NCI-H1694 (cell line): ENCODE data around the gene RXRA.

Source experiments
- DNase-seq: peaks from one replicate; lab custom pipeline; 2025; lab: John Stamatoyannopoulos, UW

RXRA gene

DNA sequence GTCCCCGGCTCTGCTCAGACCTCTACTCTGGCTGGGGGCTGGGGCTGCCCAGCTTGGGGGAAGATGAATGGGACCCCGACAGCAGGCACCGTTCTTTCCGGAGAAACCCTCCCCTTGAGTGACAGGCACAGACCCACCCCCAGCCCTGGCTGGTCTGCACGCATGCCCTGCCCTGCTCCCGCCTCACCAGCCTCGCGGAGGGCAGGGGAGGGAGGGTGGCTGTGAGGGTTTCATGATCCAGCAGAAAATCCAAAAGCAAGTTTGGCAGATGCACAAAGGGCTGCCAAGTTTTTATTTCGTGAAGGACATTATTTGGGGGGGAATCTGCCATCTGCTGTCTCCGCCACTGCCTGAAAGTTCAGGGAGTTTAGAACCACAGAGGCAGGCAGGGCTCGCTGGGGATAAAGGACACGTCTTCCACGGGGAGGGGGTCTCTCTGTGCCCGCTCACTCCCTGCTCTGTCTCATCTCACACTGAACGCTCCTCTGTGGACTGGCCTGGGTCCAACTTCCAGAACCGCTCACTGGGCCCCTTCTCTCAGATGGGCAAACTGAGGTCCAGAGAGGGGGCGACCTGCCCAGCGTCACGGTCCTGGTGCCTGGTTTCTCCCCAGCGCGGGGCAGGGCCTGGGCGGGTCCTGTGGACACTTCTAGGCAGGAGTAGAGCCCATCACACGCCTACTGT, 92.9 kb downstream of the RXRA start:
- peak; percentile 62 for DNase-seq

DNA sequence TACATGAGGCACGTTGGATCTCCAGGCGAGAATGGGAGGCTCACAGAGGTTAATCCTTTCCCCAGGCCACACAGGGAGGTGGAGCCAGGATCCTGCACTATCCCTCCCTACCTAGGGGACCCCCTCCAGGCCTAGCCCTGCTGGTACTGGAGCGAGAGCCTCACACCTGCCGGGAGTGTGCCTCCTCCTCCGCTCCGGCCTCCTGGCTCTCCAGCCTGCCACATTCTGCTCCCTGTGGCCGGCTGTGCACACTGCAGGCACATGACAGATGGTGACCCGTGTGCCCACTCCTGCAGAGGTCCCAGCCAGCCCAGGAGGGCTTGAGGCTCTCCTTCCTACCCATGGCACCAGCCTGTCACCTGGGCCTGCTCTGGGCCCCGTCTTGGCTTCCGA, 93.4 kb downstream of the RXRA start:
- peak; percentile 17 for DNase-seq

- DNase-seq, result no peak
These were observed 94.1 kb downstream of the RXRA start for GRCh38 chr9:134420281-134420845.

DNA sequence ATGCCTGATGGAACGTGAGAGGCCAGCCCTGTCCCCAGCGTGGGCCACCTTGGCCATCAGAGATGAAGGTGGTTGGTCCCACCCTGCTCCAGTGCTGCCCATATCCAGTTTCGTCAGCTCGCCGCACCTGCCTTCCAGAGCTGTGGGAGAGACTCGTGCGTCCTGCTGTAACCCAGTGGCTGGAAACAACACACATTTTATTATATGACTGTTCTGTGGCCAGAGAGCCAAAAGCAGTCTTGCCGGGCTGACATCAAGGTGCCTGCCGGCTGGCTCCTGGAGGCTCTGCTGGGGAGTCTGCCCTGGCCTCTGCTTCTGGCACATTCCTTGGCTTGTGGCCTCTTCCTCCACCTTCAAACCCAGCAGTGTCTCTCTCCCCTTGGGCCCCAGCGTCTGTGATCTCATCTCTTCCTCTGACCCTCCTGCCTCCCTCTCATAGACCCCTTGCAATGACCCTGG, 94.7 kb downstream of the RXRA start:
- DNase-seq, result no peak

DNA sequence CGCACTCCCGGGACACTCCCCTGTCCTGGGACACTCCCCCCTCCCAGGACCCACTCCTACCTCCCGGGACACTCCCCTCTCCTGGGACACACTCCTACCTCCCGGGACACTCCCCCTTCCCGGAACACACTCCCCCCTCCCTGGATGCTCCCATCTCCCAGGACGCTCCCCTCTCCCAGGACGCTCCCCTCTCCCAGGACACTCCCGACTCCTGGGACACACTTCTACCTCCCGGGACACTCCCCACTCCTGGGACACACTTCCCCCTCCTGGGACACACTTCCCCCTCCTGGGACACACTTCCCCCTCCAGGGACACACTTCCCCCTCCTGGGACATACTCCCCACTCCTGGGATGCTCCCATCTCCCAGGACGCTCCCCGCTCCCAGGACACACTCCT, 95.6 kb downstream of the RXRA start:
- no peak for DNase-seq

DNA sequence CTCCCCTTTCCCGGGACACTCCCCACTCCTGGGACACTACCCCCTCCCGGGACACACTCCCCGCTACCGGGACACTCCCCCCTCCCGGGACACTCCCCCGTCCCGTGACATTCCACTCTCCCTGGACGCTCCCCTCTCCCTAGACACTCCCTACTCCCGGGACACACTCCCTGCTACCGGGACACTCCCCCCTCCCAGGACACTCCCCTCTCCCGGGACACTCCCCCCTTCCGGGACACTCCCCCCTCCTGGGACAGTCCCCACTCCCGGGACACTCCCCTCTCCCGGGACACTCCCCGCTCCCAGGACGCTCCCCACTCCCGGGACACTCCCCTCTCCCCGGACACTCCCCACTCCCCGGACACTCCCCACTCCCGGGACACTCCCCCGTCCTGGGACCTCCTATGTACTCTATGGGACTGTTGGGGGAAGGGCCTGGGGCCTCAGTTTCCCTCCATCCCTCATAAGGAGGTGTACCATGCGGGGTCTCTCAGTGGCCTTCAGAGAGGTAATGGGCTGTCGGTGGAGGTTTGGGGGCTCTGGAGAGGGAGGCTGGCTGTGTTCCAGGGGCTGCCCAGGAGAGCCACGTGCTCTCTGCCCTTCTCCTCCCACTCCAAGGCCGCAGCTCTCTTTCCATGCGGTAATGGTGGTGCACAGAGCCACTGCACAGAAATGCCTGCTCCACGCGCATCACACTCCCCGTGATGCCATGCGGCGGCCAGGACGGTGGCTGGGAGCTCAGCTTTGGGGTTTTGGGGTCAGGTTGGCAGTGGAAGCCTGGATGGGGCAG, 96.2 kb downstream of the RXRA start:
- DNase-seq, result no peak

DNA sequence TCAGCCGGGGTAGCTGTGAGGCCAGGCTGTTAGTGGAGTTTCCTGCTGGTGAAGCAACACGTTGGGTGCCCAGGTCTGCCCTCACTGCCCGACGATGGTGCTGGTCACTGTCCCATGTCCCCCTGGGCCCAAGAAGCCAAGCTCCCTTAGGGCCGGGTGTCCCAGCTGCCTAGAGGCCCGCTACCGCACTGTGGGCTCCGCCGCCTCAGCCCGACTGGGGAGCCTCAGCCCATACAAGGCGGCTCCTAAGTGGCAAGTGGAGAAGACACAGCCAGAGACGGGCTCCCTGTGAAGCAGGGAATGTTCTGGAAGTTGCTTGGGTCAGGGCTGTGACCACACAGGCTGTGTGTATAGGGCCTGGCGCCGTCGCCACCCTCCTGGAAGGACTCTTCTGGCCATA, 96.9 kb downstream of the RXRA start:
- DNase-seq, result no peak

DNA sequence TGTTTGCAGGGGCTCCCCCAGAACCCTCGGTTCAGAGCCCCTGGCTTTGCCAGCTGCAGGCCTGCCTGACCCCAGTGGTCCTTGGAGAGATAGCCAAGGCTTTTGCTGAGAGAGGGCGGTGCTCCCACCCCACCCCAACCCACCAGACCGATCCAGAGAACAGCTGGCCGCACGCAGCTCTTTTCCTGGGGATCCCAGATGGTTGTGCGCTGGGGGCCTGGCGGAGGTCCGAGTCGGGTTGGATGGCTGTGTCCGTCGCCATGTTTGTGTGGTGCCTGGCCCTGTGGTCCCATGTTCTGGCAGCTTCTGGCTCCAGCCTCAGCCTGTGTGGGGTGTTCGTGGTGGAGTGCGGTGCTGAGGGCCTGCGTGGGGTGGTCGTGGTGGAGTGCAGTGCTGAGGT, 97.5 kb downstream of the RXRA start:
- no peak for DNase-seq

- no peak for DNase-seq
These were observed 98.6 kb downstream of the RXRA start for GRCh38 chr9:134424818-134425217.

- DNase-seq, result no peak
These were observed 99.1 kb downstream of the RXRA start for GRCh38 chr9:134425401-134425800.

- DNase-seq, result no peak
These were observed 99.6 kb downstream of the RXRA start for GRCh38 chr9:134425812-134426211.

- DNase-seq, result no peak
These were observed 100.2 kb downstream of the RXRA start for GRCh38 chr9:134426436-134426835.

DNA sequence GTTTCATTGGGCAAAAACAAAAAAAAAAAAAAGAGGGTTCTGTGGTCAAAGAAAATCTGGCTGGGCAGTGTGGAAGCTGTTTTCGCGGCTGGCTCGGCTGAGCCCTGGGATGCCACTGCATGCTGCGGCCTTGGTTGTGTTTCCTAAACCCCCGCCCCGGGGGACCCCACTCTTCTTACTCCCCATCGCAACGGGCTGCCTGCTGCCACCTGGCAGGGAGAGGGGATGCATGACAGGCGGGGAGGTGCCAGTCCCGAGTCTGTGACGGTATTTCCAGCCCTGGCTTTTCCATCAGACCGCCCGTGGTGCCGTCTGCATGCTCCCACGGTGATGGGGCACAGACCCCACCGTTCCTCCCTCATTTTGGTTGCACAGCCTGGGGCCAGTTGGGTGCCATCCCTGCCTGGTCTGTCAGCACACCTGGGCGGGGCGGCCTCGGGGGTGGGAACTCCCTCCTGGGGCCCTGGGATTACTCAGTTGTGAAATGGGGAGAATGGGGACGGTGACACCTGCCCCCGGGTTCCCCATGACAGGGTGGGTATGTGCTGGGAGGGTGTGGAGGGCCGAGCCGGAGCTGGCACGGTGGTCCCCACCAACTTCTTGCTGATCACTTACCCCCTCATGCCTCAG, 101.0 kb downstream of the RXRA start:
- DNase-seq, result no peak

DNA sequence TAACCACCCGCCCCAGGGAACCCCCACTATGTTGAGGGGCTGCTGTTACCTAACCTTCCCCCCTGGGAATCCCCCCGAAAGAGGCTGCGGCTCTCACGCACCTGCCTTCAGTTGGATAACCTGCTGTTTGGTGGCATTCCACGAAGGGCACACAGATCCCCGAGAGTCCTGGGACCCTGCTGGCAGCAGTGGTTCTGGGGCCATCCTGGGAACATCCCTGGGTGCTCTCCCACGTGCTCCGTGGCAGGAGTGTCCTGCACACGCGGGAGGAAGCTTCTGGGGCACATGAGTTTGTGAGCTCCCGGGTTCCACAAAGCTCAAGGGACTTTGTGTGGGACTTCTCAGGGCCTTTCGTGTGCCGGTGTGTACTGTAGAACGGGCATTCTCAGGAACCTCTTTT, 102.3 kb downstream of the RXRA start:
- no peak for DNase-seq

DNA sequence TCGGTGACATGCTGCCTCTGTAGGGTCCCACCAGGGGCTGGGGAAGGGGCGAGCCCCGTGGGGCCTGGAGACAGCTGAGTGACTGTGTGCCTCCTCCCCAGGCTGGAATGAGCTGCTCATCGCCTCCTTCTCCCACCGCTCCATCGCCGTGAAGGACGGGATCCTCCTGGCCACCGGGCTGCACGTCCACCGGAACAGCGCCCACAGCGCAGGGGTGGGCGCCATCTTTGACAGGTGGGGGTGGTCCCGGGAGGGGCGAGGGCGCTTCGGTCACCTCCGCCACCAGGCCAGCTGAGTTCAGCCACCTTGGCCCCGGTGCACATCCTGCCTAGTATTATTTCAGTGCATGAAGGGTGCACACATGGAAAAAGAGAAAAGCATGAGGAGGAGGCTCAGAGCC, 102.8 kb downstream of the RXRA start:
- DNase-seq, result no peak

- no peak for DNase-seq
These were observed 103.2 kb downstream of the RXRA start for GRCh38 chr9:134429481-134429880.

GRCh38 chr9:134431095-134431494, 104.8 kb downstream of the RXRA start:
- no peak for DNase-seq

GRCh38 chr9:134431626-134432025, 105.4 kb downstream of the RXRA start:
- DNase-seq, result no peak

DNA sequence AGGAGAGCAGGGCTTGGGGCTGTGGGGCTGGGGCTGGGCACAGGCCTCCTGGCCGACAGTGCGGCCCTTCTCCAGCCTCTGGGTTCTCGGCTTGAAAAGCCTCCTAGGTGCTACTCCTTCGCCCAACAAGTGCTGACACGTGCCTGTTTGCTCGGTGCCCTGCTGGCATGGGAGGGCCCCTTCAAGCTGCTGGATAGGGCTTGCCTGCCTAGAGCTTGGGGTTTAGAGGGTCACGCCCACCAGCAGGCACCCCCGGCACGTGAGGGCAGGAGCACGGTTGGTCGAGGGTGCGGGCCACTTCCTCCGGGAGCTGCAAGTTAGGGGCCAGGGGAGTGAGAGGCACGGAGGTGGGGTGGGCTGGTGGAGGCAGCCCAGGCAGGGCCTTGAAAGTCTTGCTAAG, 106.2 kb downstream of the RXRA start:
- no peak for DNase-seq

DNA sequence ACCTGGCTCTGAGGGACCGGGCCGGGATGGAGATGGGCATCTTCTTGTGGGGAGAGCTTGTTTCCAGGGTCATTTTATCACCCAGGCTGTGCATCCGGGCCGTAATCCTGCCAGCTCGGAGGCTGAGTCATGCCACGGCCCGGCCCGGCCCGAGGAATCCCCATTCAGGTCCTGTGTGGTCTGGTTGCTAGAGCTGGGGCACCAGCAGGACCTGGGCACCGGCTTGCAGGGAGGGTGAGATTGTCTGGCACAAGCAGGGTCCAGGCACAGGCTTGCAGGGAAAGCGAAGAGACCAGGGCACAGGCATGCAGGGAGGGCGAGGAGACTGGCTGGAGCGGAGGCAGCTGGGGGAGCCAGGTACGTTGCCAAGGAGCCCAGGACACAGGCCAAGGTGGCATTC, 106.8 kb downstream of the RXRA start:
- no peak for DNase-seq

DNA sequence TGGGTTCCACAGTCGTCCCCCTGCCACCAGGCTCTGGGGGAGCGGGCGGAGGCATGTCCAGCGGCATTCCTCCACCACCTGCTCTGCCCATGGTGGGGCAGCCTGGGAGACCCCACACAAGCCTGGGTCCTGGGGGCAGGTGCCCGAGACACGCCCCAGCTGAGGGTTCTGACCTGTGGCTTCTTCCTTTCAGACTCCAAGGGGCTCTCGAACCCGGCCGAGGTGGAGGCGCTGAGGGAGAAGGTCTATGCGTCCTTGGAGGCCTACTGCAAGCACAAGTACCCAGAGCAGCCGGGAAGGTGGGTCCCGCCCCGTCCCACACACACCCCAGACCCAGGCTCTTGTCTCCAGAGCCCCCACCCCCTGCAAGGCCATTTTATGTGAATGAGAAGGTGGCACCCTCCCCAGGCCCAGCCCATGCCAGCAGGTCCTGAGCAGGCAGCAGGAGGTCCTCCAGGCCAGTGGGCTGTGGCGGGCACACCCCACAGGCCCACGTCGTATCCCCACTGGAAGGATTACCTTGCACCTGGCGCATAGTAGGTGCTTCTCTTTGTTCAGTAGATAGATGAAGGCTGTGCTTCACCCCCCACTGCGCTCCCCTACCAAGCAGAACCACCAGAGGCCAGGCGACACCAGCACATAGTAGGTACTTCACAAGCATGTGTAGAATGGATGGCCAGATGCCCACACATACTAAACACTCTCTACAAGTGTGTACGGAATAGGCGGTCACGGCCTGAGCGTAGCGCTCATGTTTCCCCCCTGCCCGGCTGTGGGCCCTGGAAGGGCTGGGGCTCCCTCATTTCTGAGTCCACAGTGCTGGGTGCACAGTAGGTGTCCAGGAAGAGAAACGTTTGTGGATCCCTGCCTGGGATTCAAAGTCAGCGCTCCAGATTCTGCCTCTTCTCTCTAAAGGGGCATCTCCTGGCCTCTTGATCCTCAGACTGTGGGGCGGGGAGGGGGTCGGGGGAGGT, 107.9 kb downstream of the RXRA start:
- no peak for DNase-seq
